Stimulated activated CD4-positive, alpha-beta T cell treated with anti-CD3 and anti-CD28 coated beads, Interleukin-12 subunit alpha, Interleukin-12 subunit beta, amount 100 ng/mL, for 24 hours (primary cell): ENCODE data around the gene OIT3.

Source experiments
- DNase-seq, 2 experiments: peaks; one replicate each; pipeline ENCODE4 v3.0.0-alpha.2; 2020; ENCODE audit warnings: low read depth in 2 of 2

The OIT3 gene

DNA sequence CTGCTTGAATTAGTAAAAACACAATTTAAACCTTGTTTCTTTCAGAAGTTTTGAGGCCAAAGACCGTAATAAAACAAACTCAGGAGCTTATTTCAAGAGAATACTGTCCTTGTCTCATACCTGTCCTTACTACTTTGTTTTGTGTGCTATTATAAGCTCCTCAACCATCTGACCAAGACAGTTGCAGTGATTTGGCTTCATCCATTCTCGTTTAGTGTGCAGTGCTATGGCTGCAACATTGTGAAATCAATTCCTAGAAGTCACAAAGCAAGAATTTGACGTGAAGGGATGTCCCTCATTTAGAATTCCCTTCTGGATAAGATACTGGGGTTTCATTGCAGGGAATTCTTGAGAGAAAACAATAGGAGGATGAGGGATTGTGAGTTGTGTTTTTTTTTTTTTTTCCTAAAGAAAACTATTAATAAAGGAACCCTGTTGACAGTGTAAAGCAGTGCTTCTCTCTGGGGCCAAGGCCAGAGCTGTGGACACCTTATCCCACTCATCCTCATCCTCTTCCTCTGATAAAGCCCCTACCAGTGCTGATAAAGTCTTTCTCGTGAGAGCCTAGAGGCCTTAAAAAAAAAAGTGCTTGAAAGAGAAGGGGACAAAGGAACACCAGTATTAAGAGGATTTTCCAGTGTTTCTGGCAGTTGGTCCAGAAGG lies at the start of gene OIT3:
TSS of gene OIT3 (plus strand) at position 604 of the 663 bp plus-strand sequence. CDS start 60 bp downstream, outside the sequence.
- no peak for DNase-seq

DNA sequence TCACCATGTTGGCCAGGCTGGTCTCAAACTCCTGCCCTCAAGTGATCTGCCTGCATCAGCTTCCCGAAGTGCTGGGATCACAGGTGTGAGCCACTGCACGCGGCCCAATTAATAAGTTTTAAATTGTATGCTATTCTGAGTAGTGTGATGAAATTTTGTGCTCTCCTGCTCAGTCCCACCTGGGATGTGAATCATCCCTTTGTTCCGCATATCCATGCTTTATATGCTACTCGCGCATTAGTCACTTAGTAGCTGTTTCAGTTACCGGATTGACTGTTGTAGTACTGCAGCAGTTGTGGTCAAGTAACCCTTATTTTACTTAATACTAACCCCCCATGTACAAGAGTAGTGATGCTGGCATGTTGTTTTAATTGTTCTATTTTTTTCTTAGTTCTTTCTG lies 47.3 kb upstream of the OIT3 start:
- no peak for DNase-seq

DNA sequence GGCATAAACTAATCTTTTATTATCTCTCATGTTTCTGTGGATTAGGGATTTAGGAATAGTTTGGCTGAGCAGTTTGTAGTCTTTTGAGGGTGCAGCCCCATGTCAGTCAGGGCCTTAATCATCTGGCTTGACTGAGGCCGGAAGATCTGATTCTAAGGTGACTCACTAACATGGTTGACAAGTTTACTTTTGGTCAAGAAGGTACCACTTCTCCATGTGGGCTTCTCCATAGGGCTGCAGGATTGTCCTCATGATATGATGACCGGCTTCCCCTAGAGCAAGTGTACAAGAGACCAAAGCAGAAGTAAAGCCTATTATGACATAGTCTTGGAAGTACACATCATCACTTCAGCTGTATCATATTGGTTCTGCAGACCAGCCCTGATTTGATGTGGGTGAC lies 45.9 kb upstream of the OIT3 start:
- no peak for DNase-seq

DNA sequence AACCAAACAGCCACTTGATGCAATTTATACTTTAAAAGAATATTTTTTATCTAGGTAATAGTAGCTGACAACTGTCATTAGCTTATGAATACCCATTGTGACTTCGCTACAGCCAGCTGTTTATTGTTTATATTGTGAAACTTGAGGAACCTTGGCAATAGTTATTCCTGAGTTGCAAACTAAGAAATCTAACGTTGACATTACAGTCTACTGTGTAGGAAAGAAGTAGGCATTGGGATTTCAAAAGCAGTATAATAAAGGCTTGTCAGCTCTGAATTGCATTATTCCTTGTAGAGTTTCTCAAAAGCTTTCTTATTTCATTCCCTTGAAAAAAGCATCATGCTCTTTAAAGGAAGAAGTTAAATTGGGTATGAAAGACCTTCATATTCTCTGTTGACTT lies 42.7 kb upstream of the OIT3 start:
- DNase-seq, result no peak

DNA sequence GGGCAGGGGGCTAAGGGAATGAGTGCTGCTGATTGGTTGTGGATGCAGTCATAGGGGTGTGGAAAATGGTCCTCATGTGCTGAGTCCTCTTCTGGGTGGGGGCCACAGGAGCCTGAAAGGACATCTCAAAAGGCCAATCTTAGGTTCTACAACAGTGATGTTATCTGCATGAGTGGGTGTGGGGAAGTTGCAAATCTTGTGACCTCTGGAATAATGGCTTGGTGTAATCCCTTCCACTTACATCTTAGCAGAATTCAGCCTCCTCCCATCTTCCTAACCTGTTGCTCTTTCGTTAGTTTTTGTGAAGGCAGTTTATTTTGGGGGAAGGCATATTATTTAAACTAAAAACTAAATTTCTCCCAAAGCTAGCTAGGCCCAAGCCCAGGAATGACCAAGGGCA lies 42.0 kb upstream of the OIT3 start:
- no peak for DNase-seq

DNA sequence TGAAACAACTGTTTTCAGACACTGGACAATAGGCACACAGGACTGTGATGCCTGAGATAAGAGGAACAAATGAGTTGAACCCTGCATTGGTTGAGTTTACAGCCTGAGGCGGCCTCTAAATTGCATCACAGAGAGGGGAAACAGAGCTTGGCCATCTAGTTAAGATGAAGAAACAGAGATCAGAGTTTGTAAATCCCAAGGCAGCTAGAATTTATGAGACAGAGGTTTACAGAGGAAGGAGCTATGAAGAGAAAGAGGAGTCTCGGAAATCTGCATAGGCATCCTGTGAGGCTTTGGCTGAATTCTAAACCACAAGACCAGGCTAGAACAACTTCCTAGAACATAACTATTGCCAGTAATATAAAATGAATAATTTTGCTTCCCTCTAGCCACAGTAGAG lies 41.0 kb upstream of the OIT3 start:
- DNase-seq, result no peak

DNA sequence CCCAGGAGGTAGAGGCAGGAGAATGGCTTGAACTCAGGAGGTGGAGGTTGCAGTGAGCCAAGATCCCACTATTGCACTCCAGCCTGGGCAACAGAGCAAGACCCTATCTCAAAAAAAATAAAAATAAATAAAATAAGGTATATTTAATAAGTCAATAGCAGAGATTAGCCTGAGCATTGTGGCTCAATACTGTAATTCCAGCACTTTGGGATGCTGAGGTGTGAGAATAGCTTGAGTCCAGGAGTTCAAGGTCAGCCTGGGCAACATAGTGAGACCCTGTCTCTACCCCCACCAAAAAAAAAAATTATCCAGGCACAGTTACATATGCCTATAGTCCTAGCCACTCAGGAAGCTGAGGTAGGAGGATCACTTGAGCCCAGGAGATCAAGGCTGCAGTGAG lies 38.4 kb upstream of the OIT3 start:
- DNase-seq, result no peak

DNA sequence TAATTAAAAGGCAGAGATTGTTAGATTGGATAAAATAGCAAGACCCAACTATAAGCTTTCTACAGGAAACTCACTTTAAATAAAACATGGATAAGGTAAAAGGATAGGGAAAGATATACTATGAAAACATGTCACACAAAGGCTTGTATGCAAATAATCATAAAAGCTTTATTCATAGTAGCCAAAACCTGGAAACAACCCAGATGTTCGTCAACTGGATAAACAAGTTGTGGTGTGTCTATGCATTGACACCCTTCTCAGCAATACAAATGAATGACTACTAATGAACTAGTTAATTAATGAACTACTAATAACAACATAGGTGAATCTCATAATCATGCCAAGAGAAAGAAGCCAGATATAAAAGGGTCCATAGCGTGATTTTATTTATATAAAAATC lies 37.7 kb upstream of the OIT3 start:
- no peak for DNase-seq

DNA sequence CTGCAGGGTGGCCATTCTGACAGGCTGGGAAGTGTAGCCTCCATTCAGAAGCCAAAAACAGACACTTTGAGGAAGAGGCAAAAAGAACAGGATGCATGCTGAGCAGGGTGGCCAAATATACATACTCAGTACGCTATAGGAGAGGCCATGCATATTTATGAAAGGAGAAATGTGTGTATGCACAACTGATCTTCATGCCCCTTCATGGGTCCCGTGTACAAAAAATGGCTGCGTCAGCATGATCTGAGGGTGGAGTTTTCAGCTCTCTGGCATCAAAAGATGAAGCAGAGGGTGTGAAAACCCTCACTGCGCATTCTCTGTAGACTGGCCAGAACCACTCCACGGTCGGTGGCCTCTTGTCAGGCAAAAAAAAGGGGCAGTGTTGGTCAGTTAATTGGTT lies 35.5 kb upstream of the OIT3 start:
- DNase-seq, result no peak

DNA sequence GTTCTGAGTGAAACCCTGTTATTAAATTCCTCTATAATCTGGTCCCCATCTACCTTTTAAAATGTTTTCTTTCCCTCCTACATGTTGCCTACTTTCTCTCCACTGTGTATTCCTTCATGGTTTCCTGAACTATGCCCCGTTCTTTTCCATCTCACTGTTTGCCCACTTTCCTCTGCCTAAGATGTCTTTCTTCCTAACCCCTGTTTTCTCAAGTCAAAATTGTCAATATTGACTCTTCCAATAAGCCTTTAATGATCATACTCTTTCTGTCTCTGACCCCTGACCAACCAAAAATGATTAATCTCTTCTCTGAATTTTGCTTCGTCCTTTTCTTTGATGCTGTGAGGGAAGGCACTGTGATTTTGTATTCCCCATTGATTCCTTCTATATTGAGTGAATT lies 30.6 kb upstream of the OIT3 start:
- DNase-seq, result no peak

DNA sequence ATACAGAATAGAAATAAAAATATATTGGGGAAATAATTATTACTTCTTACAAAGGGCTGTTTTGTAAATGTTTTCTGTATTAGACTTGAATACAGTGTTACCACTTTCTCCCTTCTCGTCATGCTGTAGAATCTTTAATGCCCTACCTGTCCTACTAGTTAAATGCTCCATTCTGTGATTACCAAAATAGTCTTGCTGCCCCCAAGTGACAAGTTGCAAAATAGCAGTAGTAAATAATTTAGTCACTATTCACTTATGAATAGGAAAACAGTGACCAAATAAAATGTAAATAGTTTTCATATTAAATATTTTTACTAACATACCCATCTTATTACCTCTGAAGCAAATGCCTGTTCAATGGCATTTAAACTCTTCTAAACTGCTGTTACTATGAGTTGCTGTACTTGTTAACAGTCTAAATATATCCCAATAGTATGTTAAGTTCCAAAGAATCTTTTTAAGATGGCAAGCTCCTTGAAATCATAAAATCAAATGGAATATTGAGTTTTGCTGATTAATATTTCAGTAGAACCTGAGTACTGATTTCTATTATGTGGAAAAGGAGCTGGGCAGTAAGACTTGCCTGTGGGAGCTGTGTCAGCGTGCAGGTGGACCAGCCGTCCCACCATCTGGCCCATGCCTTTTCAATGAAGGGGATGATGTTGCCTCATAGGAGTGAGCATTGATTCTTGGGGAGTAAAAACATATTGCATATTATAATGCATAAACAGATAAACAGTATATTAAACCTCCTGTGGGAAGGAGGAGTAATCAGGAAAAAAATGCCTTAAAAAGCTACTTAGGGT lies 18.1 kb upstream of the OIT3 start:
- no peak for DNase-seq

DNA sequence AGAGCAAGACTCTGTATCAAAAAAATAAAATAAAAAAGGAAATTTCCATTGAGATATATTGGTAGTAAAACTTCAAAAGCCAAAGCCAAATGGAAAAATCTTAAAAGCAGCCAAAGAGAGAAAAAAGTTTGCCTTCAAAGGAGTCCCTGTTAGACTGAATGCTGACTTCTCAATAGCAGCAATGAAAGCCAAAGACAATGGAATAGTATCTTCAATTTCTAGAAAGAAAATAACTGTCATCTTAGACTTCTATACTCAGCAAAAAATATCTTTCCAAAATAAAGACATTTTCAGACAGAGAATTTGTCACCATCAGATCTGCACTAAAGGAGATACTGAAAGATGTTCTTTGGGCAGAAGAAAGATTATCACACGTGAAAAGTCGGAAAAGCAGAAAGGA lies 14.3 kb upstream of the OIT3 start:
- no peak for DNase-seq

DNA sequence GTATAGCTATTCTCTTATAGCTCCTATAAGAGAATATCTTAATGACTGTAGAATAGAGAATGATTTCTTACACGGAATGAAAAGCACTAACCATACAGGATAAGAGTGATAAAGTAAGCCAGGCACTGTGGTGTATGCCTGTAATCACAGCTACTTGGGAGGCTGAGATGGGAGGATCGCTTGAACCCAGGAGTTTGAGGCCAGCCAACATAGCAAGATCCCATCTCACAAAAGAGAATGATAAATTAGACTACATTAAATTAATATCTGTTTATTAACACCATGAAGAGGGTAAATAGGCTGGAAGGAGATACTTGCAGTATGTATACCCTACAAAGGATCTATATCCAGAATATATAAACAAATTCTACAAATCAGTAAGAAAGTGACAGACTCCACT lies 12.2 kb upstream of the OIT3 start:
- DNase-seq, result no peak

DNA sequence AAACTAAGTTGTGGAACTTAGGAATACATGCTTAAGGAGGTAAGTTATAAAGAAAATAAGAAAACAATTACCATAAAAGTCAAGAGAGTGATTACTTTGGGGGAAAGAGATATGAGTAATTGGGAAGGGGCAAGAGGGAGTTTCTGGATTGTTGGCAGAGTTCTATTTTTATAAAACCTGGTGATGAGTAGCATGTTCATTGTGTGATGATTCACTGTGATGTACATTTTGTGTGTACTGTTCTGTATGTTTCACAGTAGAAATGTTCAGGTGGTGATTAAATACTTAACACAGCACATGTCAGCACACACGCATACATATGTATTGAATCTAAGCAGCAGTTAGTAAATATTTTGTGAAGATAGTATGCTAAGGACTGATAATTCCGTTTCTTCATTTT lies 9.7 kb upstream of the OIT3 start:
- DNase-seq, result no peak

DNA sequence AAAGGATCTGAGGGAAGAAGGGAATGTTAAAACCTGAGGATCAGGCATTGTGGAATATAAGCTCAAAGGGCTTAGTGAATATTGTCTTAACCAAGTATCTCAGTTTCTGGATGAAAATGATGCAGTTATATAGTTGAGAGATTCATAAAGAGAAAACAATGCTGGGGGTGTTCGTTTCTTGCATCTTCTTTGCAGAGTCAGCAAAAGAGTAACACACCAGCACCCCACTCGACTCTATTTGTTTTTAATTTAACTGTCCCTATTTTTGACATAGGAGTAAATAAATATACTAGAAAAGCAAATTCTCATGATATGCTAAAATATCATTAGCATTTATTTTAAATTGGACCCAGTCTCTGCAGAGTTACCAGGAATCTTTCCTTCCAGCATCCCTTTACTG lies 7.6 kb upstream of the OIT3 start:
- DNase-seq, result no peak

DNA sequence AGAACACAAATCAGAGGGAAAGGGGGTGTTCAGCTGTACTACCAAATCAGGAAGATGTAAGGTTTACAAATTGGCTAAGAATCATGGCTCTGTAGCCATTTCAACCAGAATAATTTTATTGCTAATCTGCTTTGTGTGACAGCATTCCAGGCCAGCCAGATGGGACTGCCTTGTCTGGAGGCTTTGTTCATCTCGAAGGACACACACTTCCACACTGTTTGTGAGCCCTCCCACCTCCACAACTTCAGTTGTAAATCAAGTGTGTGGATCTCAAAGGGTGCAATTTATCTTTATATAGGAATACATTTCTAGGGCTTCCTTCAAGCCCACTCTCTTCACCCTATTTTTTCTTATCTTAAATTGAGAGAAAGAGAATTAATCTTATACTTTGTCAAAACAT lies 6.9 kb upstream of the OIT3 start:
- DNase-seq, result no peak

DNA sequence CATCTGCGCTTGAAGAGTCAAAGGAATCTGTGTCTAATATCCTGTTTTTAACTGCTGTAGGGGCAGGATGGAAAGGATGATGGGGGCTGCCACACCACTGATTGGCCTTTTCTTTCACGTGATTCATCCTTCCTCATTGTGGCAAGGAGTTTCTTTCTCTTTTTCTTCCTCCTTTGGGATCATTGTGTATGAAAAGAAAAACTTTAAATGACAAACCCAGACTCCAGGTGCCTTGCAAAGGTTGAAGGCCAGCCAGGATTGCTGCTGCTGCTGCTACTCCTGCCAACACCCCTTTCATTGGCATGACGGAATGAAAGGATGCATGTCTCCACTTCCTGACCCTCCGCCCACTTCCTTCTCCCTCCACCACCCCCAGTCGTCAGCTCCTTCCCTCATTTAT lies 6.5 kb upstream of the OIT3 start:
- DNase-seq, result no peak

DNA sequence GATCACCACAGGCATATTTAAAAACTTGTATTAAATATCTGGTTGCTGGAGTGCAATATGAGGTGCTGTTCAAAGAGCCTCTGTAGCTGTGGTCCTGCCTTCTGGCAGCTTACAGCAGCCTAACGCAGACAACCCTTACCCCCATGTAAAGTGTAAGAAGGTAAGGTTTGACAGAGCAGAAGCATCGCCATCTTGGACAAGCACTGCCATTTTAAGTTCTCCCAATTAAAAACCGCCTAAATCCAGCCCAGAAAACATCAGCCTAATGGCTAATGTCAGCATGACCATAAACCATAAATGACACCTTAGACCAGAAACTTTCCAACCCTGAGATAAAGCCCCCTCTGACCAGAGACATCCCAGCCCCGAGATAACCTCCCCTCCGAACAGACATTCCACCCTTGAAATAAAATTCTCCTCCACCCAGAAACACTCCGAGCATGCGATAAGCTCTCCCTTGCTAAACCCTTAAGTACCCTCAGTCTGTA lies 5.3 kb upstream of the OIT3 start:
- DNase-seq, result no peak

DNA sequence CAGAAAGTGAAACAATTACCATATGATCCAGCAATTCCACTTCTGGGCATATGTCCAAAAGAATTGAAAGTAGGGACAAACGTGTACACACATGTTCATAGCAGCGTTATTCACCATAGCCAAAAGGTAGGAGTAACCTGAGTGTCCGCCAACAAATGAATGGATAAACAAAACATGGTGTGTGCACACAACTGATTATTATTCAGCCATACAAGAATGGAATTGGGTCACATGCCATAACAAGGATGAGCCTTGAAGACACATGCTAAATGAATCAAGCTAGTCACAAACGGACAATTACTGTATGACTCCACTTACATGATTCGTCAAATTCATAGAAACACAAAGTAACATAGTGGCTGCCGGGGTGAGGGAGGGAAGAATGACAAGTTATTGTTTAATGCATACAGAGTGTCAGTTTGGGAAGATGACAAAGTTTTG lies 4.1 kb upstream of the OIT3 start:
- no peak for DNase-seq

DNA sequence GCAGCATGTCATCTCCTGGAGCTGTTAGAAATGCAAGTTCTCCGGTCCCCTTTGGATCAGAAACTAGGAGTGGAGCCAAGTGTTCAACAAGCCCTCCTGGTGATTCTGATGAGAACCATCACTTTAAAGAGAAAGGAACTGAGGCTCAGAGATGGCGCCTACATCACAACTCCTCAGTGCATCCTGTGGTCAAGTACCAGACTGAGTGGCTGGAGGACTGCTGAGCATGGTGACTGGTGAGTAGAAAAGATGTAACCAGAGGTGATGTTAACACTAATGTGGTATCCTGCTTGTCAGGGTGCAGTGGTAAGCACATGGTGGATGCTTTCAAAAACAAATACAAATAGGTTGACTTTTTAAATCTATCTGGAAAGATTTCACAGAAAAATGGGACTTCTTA lies 3.5 kb upstream of the OIT3 start:
- no peak for DNase-seq

DNA sequence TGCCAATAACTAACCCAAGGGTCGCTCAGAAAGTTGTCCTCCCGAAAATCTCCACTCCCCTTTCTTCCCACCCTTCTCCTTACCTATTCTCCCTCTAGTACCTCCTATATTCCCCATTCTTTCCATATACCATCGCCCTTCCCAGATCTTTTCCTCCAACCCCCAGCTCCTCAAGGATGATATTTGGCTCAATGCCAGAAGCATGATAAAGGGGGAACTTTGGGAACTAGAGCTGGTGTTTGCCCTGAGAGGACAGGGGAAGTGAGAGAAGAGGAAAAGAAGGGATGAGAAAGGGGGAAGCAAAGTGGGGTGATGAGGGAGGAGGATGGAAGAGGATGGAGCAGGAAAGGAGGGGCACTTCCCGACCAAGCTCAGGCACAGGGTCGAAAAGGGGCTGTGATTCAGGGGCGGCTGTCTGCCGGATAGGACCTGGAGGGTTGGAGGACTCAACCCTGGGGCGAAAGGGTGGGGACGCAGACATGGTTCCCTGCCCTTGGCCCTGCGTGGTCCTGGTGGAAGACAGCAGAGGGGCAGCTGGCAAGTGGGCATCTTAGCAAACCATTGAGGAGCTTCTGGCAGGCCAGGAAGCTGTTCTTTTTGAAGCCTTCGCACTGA lies 1.8 kb downstream of the OIT3 start:
- DNase-seq, result no peak

DNA sequence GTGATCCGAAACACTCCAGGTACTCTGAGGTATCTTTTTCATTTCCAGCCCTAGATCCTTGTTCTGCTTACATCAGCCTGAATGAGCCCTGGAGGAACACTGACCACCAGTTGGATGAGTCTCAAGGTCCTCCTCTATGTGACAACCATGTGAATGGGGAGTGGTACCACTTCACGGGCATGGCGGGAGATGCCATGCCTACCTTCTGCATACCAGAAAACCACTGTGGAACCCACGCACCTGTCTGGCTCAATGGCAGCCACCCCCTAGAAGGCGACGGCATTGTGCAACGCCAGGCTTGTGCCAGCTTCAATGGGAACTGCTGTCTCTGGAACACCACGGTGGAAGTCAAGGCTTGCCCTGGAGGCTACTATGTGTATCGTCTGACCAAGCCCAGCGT lies 5.1 kb downstream of the OIT3 start:
- no peak for DNase-seq

DNA sequence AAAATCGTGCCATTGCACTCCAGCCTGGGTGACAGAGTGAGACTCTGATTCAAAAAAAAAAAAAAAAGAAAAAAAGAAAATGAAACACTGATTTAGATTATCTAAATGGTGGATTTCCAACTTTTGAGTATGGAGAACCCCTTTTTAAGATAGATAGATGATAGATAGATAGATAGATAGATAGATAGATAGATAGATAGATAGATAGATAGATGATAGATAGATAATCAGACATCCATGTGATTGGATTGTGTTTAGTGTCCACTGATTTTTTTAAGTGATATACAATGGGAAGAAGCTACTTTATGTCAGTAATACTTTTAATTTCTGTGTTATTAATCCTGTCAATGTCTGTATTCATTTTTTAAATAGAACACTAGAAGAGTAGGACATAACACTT lies 6.0 kb downstream of the OIT3 start:
- no peak for DNase-seq
